ENCODE data around the gene MROH7.

The MROH7 gene

GRCh38 chr1:54744696-54745095, 103.1 kb downstream of the MROH7 start:
- no peak for DNase-seq

GRCh38 chr1:54745274-54745673, 103.7 kb downstream of the MROH7 start:
- no peak for DNase-seq

GRCh38 chr1:54745864-54746263, 104.3 kb downstream of the MROH7 start:
- DNase-seq: no peak

DNA sequence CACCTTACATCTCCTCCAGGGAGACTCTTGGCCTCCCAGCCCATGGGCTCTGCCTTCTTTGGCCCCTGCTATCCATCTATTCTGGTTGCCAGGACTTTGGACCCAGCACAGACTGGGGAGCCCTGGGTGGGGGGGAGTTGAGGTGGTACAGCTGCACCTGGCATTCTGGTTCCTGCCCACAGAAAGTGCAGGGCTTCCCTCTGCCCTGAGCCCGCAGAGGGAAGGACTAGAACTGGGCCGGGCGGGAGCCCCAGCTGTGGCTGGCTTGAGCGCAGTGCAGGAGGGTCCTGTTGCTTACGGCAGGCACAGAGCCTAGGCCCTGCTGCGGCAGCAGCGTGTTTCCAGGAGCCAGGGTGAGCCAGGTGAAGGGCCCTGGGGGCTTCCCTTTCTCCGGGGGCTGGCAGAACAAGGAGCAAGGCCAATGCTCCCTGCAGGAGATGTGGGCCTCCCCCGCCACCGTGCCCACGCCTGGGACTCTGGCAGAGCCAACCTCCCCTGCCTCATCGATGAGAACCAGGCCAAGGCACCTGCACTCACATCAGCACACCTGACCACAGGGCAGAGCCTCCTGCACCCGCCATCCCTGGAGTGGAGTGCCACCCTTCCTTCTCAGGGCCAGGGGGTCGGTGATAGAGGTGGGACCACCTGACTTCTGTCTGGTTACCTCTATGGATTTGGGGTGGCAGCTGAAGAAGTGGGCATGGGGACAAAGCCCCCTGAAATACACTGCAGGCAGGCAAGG, 106.7 kb downstream of the MROH7 start:
- no peak for DNase-seq

DNA sequence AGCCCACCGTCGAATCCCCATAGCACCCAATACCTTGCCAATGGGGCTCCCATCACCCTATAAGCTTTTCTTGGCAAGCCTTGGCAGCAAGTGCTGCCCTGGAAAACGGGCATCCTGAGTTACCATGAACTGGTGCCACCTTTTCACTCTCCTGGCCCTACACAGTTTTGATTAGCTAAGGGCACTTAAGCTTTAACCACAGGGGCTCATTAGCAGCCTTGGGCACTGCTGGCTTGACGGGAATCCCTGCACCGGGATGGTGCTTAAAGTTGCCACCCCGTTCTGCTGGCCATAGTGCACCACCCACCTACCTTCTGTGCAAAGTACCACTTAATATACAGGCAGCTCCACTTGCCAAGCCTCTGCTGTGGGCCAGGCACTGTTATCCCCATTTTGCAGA, 109.0 kb downstream of the MROH7 start:
- no peak for DNase-seq

- no peak for DNase-seq
Observed at GRCh38 chr1:54751426-54751825, 109.8 kb downstream of the MROH7 start.

- DNase-seq: no peak
Observed at GRCh38 chr1:54754045-54754444, 112.5 kb downstream of the MROH7 start.

DNA sequence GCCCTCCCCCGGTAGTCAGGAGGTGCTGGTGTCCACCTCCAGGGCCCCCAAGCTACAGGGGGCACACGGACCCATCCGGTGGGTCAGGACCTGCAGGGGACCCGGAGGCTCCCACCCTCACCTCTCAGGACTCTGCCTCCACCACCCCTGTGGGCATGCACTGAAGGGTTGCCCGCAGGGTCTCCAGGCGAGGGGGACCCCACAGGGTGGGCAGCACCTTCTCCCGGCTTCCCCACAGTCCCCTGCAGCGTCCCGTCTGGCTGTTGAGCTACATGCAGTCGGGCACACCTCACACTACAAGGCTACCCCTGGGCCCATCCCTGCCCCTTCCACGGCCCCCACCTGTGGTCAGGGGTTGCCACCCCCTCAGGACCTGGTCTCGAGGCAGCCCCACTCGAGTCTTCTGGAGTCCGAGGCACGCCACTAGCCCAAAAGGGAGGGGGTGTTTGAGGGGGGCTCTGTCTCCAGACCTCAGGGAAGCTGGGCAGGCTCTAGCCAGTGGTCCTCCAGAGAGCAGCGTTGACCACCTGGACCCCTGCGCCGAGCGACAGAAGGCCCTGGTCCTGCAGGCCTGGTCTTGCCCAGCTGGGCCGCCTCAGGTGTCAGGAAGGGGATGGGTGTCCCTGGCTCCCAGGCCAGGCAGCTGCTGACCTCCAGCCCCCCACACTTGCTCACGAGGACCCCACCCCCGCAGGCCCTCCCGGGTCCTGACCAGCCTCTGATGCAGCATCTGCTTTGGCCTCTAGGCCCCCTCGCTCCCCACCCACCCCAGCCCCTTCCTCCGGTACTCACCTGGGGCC, 113.1 kb downstream of the MROH7 start:
- DNase-seq: no peak

DNA sequence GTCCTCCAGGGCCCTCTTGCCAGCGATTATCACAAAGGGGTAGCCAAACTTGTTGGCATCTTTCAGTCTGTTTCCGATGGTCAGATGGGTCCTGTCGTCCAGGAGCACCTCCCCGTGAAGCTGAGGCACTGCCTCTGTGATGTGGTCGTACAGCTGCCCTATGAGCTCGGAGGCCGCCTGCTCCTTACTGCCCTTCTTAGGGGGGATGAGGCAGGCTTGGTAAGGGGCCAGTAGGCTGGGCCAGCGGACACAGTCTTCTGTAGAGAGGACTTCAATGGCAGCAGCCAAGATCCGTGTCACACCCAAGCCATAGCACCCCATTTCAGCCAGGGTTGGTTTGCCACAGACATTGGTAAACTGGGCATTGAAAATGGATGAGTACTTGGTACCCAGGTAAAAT, 116.2 kb downstream of the MROH7 start:
- DNase-seq: no peak

GRCh38 chr1:54758678-54759348, 117.2 kb downstream of the MROH7 start:
- no peak for DNase-seq

All from DMS 273 treated with DMSO at 0.1 percent for 48 hours (cell line).